Dermis blood vessel endothelial cell (primary cell): ENCODE data around the gene CTSL. TPM values are rescaled to one million over a fixed set of nuclear protein-coding genes. Genes with fewer than 3 reads are reported as not detected.
"Not testable (repeated sequence)": the region's sequence is repeated elsewhere in the genome, so short reads cannot be mapped to it uniquely, and the experiment has no call there.

Experiments
- DNase-seq: peaks from one replicate; pipeline ENCODE4 v3.0.0; 2010
- total RNA-seq: library from RNA; depleted of rRNA; stranded (reverse); fragments of >200 nt; gene quantifications from 2 replicates; pipeline ENCODE4 v1.2.3, GENCODE V29; 2014

The CTSL gene
- total RNA-seq, 1 donor from 2014 or later, result 335 TPM

DNA sequence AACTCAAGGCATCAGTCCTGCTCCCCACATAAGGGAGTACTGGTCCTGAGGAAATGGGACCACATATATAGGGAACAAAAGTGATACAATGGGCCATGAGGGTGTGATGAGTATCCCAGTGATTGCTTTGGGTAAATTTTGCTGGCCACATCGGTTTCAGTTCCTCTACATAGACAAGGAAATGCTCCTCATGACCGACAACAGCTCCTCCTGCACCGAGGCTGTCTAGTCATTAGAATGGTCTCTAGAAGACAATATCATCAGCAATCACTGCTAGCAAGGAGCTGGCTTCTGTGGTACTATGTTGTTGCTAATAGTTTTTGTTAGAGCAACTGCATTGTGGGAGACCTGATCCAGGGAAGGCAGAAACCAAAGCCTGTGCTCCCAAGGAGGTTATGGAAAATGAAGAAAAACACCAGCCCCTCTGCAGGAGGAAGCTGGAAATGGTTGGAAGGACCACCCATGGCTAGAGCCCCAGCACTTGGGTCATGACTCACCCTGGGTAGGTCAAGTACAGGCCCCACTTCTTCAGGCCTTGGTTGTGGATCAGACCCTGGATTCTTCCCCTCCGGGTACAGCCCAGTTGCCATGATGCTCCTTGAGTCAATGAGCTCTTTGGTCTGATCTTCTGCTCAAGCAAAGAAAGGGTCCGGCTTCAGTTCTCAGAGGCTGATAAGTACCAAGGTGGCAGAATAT, 3.4 kb upstream of the CTSL start:
- DNase-seq, result no peak

- peak; percentile 15 for DNase-seq
Observed at GRCh38 chr9:87725356-87725899, 491 bp upstream of the CTSL start.

- no peak for DNase-seq
Observed at GRCh38 chr9:87729246-87729645, 3.3 kb downstream of the CTSL start.

DNA sequence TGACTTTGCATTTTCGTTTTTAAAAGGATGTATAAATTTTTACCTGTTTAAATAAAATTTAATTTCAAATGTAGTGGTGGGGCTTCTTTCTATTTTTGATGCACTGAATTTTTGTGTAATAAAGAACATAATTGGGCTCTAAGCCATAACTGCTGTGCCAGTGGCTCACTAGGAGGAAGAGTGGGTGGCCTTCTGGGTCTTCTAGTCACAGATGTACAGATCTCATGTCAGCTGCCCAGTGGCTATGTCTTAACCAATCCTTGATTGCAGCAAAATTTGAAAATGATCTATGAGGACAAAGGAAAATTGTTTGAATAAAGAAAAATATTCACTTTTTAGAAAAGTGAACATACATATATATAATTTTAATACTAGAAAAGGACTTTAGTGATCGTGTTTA, 5.4 kb downstream of the CTSL start:
- no peak for DNase-seq

GRCh38 chr9:87732344-87732743, 6.4 kb downstream of the CTSL start:
- no peak for DNase-seq

GRCh38 chr9:87732756-87733155, 6.8 kb downstream of the CTSL start:
- DNase-seq, result no peak

- DNase-seq, result no peak
Observed at GRCh38 chr9:87733273-87734052, 7.5 kb downstream of the CTSL start.

DNA sequence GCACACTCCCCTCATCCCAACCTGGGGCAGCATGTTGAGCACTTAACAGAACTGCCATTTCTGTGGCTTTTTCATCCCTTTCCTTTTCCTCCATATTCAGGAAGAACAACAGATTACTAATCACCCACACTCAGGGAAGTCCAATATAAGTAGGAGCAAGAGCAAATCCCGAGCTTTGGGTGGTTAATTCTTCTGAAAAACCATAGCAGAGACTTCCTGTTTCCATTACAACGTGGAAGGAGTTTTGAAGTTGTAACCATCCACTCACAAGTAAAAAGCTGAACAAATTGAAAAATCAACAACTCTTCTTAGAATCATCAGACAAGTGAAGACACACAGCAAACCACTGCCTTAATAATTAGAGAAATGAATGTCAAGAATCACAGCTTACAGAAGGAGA, 8.2 kb downstream of the CTSL start:
- DNase-seq, result no peak

- DNase-seq, result no peak
Observed at GRCh38 chr9:87739546-87739945, 13.6 kb downstream of the CTSL start.

GRCh38 chr9:87740209-87740608, 14.3 kb downstream of the CTSL start:
- DNase-seq, result no peak

DNA sequence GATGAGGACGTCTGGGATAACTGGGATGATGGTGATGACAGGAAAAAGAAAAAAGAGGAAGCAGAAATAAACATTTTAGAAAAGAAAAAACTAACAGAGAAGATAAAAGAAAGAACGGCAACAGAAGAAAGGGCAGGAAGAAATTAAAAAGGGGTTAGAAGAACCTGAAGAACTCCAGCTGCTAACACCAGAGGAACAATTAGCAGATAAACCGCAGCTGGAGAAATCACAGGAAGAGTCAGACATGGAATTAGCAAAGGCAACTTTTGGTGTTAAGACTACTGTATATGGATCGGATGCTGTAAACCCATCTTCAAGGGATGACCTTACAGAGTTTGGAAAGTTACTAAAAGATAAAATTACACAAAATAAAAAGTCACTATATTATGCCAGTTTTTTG, 15.4 kb downstream of the CTSL start:
- DNase-seq, result no peak

GRCh38 chr9:87741891-87742290, 16.0 kb downstream of the CTSL start:
- no peak for DNase-seq

GRCh38 chr9:87742813-87743428, 17.0 kb downstream of the CTSL start:
- no peak for DNase-seq

DNA sequence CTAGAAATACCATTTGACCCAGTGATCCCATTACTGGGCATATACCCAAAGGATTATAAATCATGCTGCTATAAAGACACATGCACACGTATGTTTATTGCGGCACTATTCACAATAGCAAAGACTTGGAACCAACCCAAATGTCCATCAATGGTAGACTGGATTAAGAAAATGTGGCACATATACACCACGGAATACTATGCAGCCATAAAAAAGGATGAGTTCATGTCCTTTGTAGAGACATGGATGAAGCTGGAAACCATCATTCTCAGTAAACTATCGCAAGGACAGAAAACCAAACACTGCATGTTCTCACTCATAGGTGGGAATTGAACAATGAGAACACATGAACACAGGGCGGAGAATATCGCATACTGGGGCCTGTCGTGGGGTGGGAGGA, 18.3 kb downstream of the CTSL start:
- DNase-seq, result not testable (repeated sequence)

- DNase-seq, result no peak
Observed at GRCh38 chr9:87746186-87746585, 20.3 kb downstream of the CTSL start.

DNA sequence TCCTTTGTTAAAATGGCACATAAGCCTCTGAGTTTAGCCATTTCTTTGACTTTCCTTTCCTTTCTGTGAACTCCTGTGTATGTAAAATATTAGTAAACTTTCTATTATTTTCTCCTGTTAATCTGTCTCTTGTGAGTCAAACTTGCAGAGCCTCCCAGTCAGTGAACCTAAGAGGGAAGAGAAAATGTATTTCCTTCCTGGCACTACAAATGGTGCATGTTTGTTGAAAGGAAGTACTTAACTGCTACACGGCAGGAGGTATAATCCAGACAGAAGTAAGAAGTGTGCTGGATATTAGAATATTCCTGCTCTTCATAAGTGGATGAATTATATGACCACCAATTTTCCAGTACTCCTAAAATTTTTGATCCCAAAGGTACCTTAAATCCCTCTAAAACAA, 23.0 kb downstream of the CTSL start:
- peak; percentile 22 for DNase-seq

GRCh38 chr9:87749335-87750035, 23.6 kb downstream of the CTSL start:
- peak; percentile 35 for DNase-seq

DNA sequence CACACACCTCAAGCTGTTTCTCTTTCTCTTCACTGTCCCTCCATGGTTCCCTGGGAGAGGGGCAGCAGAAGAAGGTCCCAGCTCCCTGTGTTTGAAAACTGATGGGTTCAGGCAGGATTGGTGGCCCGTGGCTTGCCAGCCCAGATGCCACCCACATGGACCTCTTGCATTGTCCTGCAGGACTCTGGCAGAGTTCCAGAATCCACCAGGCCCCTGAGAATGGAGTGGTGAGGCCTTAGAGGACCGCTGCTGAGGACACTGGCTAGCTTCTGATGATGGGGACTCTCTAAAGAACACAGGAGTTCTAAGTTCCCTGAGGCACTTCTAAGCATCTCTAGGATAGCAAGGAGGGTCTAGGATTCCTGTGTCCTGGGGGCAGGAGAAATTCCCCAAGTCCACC, 24.8 kb downstream of the CTSL start:
- DNase-seq, result no peak

GRCh38 chr9:87751423-87751822, 25.5 kb downstream of the CTSL start:
- no peak for DNase-seq

- no peak for DNase-seq
Observed at GRCh38 chr9:87751868-87752267, 25.9 kb downstream of the CTSL start.

- DNase-seq, result no peak
Observed at GRCh38 chr9:87753313-87753712, 27.4 kb downstream of the CTSL start.

DNA sequence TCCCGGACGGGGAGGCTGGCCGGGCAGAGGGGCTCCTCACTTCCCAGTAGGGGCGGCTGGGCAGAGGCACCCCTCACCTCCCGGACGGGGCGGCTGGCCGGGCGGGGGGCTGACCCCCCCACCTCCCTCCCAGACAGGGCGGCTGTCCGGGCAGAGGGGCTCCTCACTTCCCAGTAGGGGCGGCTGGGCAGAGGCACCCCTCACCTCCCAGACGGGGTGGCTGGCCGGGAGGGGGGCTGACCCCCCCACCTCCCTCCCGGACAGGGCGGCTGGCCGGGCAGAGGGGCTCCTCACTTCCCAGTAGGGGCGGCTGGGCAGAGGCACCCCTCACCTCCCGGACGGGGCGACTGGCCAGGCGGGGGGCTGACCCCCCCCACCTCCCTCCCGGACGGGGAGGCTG, 32.4 kb downstream of the CTSL start:
- not testable (repeated sequence) for DNase-seq

GRCh38 chr9:87759980-87760379, 34.1 kb downstream of the CTSL start:
- not testable (repeated sequence) for DNase-seq
